GM23338 (cell line): Measurements from ENCODE around the gene ETNPPL. TPM values are rescaled to one million over a fixed set of nuclear protein-coding genes. Genes with fewer than 3 reads are reported as not detected.

Experiments
- ATAC-seq: fragments of 200-7000 bp; cut with Tn5 transposase; 3 replicates; pipeline ENCODE4 v1.9.1; 2020
- DNase-seq: peaks from one replicate; pipeline ENCODE4 v3.0.0-alpha.2; 2015; ENCODE audit warnings: low spot score
- H2AFZ ChIP-seq: fragments of 200-600 bp; sonication (generic); 2 replicates; pipeline ENCODE4 v1.8.0; 2016; ENCODE audit warnings: antibody characterized with exemption, mild to moderate bottlenecking, moderate library complexity
- H3F3A ChIP-seq: fragments of 200-600 bp; sonication (generic); replicated peaks from 2 replicates; pipeline ENCODE4 v1.8.0; 2017; ENCODE audit warnings: antibody characterized with exemption, mixed run types, low read depth
- H3K27ac ChIP-seq: fragments of 200-600 bp; sonication (generic); 2 replicates; pipeline ENCODE4 v1.6.1; 2016; ENCODE audit warnings: low read depth
- H3K27me3 ChIP-seq: fragments of 200-600 bp; sonication (generic); 2 replicates; pipeline ENCODE4 v1.8.0; 2016; ENCODE audit warnings: mild to moderate bottlenecking, mixed run types, moderate library complexity; ENCODE audit not compliant: insufficient read depth
- H3K36me3 ChIP-seq: fragments of 200-600 bp; sonication (generic); 2 replicates; pipeline ENCODE4 v1.8.0; 2016; ENCODE audit warnings: mild to moderate bottlenecking; ENCODE audit not compliant: insufficient read depth
- H3K4me1 ChIP-seq: fragments of 200-600 bp; sonication (generic); 2 replicates; pipeline ENCODE4 v1.8.0; 2016; ENCODE audit warnings: mild to moderate bottlenecking, moderate library complexity; ENCODE audit not compliant: insufficient read depth
- H3K4me2 ChIP-seq: fragments of 200-600 bp; sonication (generic); 2 replicates; pipeline ENCODE4 v1.7.1; 2017; ENCODE audit warnings: mixed run types
- H3K4me3 ChIP-seq: fragments of 200-600 bp; sonication (generic); 2 replicates; pipeline ENCODE4 v1.6.1; 2016; ENCODE audit warnings: mixed run types
- H3K79me2 ChIP-seq: fragments of 200-600 bp; sonication (generic); replicated peaks from 2 replicates; pipeline ENCODE4 v1.8.0; 2017; ENCODE audit warnings: mild to moderate bottlenecking; ENCODE audit not compliant: insufficient read depth
- H3K9me2 ChIP-seq: fragments of 200-600 bp; sonication (generic); 2 replicates; pipeline ENCODE4 v1.8.0; 2017; ENCODE audit not compliant: insufficient read depth
- H4K20me1 ChIP-seq: fragments of 200-600 bp; sonication (generic); replicated peaks from 2 replicates; pipeline ENCODE4 v1.8.0; 2017; ENCODE audit warnings: mild to moderate bottlenecking; ENCODE audit not compliant: insufficient read depth
- H3K27ac Mint-ChIP-seq: 2 replicates; pipeline ENCODE4 v1.8.0; 2020; ENCODE audit warnings: inconsistent platforms, mild to moderate bottlenecking, moderate library complexity, mixed read lengths
- H3K27me3 Mint-ChIP-seq: 3 replicates; pipeline ENCODE4 v1.8.0; 2022; ENCODE audit warnings: low read depth, mild to moderate bottlenecking, moderate library complexity, mixed read lengths, inconsistent platforms; ENCODE audit not compliant: insufficient read depth, poor library complexity
- H3K36me3 Mint-ChIP-seq: 3 replicates; pipeline ENCODE4 v1.8.0; 2021; ENCODE audit warnings: low read depth, mild to moderate bottlenecking, inconsistent platforms, moderate library complexity, mixed read lengths
- H3K4me1 Mint-ChIP-seq: 3 replicates; pipeline ENCODE4 v1.8.0; 2020; ENCODE audit warnings: mild to moderate bottlenecking, inconsistent platforms, mixed read lengths
- H3K4me3 Mint-ChIP-seq: 3 replicates; pipeline ENCODE4 v1.8.0; 2021; ENCODE audit warnings: moderate library complexity, mild to moderate bottlenecking, inconsistent platforms, mixed read lengths
- H3K9me3 Mint-ChIP-seq: 3 replicates; pipeline ENCODE4 v1.8.0; 2020; ENCODE audit warnings: moderate library complexity, mild to moderate bottlenecking, inconsistent platforms, mixed read lengths
- CREB1 ChIP-seq: fragments of 250-450 bp; sonication (Bioruptor Pico); IDR thresholded peaks from 2 replicates; pipeline ENCODE4 v1.5.0; 2020; ENCODE audit warnings: low read depth, mild to moderate bottlenecking, moderate library complexity
- ETS1 ChIP-seq: IDR thresholded peaks from 2 replicates; pipeline ENCODE4 v1.6.1; 2016; ENCODE audit warnings: antibody characterized with exemption
- EZH2 ChIP-seq: fragments of 200-600 bp; sonication (generic); IDR thresholded peaks from one replicate; pipeline ENCODE4 v1.8.0; 2017; ENCODE audit warnings: antibody characterized with exemption, mild to moderate bottlenecking, low read depth; ENCODE audit not compliant: unreplicated experiment
- EZH2phosphoT487 ChIP-seq: fragments of 200-600 bp; sonication (generic); IDR thresholded peaks from one replicate; pipeline ENCODE4 v1.8.1; 2018; ENCODE audit warnings: antibody characterized with exemption; ENCODE audit not compliant: unreplicated experiment
- JUNB ChIP-seq: IDR thresholded peaks from one replicate; pipeline ENCODE4 v1.6.1; 2016; ENCODE audit warnings: antibody characterized with exemption; ENCODE audit not compliant: unreplicated experiment
- NANOG ChIP-seq: IDR thresholded peaks from 2 replicates; pipeline ENCODE4 v1.6.1; 2016; ENCODE audit warnings: antibody characterized with exemption, borderline replicate concordance
- POLR2AphosphoS5 ChIP-seq: IDR thresholded peaks from 2 replicates; pipeline ENCODE4 v1.6.1; 2016; ENCODE audit warnings: antibody characterized with exemption, low read depth
- STAT1 ChIP-seq: IDR thresholded peaks from one replicate; pipeline ENCODE4 v1.6.1; 2016; ENCODE audit warnings: antibody characterized with exemption; ENCODE audit not compliant: unreplicated experiment
- ZNF114 ChIP-seq: fragments of 250-450 bp; sonication (Bioruptor Pico); IDR thresholded peaks from 2 replicates; pipeline ENCODE4 v1.5.0; 2020; ENCODE audit warnings: mild to moderate bottlenecking, moderate library complexity
- ZNF331 ChIP-seq: fragments of 250-450 bp; sonication (Bioruptor Pico); IDR thresholded peaks from 2 replicates; pipeline ENCODE4 v1.5.0; 2020; ENCODE audit warnings: low read depth, mild to moderate bottlenecking, moderate library complexity
- ZNF462 ChIP-seq: fragments of 250-450 bp; sonication (Bioruptor Pico); IDR thresholded peaks from 2 replicates; pipeline ENCODE4 v1.5.0; 2020; ENCODE audit warnings: mild to moderate bottlenecking, moderate library complexity
- polyA plus RNA-seq: library from polyadenylated mRNA; unstranded; fragments of >200 nt; fragmentation: Nextera tagmentation; extraction: Ambion mirVana; gene quantifications from 2 replicates; pipeline ENCODE4 v1.2.1, GENCODE V29; 2016
- total RNA-seq: library from RNA; depleted of rRNA; stranded (reverse); fragments of >200 nt; shearing (Covaris generic); gene quantifications from 2 replicates; pipeline ENCODE4 v1.2.3, GENCODE V29; 2014
- TF ChIP-seq, protein P1 (sequence below), 2 experiments: fragments of 200-600 bp in 1 of 2; sonication (generic) in 1 of 2; conservative IDR thresholded peaks; 2 replicates each; pipeline versions ENCODE4 v1.5.1 to v1.6.1; 2016 to 2017; ENCODE audit warnings: antibody characterized with exemption in 2 of 2, low read depth in 2 of 2, mild to moderate bottlenecking in 2 of 2, moderate library complexity in 1 of 2

Gene ETNPPL
- total and polyA plus RNA-seq, 2 experiments from 2014 or later, result 1.2 to 1.5 TPM

DNA sequence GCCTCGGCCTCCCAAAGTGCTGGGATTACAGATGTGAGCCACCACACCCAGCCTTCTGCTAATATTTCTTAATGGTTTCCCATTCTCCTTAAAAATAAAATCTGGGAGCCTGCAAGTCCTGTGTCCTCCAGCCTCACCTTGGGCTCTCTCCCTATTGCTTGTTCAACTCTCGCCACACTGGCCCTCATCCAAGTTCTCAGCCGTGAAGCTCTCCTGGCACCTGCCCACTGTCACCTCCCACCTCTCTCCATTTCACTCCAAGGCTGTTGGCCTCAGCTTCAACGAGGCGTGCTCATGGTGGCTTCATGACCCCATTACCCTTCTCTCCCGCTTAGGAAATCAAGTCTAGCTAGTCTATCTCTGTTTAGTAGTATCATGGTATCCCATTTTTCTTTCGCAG is 9.5 kb upstream of the ETNPPL start (continued):
- TF ChIP-seq ZNF331 (CRISPR knock-in tag) (no peak), JUNB (no peak), ZNF114 (CRISPR knock-in tag) (no peak), NANOG (no peak)
- TF ChIP-seq, protein P1, sequence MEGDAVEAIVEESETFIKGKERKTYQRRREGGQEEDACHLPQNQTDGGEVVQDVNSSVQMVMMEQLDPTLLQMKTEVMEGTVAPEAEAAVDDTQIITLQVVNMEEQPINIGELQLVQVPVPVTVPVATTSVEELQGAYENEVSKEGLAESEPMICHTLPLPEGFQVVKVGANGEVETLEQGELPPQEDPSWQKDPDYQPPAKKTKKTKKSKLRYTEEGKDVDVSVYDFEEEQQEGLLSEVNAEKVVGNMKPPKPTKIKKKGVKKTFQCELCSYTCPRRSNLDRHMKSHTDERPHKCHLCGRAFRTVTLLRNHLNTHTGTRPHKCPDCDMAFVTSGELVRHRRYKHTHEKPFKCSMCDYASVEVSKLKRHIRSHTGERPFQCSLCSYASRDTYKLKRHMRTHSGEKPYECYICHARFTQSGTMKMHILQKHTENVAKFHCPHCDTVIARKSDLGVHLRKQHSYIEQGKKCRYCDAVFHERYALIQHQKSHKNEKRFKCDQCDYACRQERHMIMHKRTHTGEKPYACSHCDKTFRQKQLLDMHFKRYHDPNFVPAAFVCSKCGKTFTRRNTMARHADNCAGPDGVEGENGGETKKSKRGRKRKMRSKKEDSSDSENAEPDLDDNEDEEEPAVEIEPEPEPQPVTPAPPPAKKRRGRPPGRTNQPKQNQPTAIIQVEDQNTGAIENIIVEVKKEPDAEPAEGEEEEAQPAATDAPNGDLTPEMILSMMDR (conservative IDR thresholded peaks at IDR 0.05; ENCODE audit: low read depth in 2 of 2), result no peak

DNA sequence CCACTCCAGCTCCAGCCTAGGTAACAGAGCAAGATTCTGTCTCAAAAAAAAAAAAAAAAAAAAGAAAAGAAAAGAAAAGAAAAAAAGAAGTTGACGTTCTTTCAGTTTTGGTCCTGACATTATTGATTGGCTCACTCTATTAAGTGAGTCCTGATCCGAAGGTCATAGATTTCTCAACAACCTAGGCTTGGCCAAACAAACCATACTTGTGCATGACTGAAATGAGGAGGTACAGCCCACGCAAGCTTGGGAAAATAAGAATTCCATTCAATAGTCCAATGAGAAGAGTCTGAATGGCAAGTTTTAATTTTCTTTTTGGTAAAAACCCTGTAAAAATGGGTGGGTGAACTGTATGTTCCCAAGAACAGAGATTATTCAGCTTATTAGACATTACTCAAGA is 3.2 kb upstream of the ETNPPL start:
- DNase-seq (no peak), ATAC-seq (no peak)
- peaks cover 18% of the 10 kb centered on the region for H3K27me3 Mint-ChIP-seq
- no peak for TF ChIP-seq NANOG
- TF ChIP-seq CREB1 (CRISPR knock-in tag), result no peak
- no peak for TF ChIP-seq ETS1
- TF ChIP-seq STAT1, result no peak
- TF ChIP-seq, protein P1 (conservative IDR thresholded peaks at IDR 0.05; ENCODE audit: low read depth in 2 of 2), result no peak
- TF ChIP-seq ZNF114 (CRISPR knock-in tag), result no peak
- TF ChIP-seq ZNF331 (CRISPR knock-in tag), result no peak
- TF ChIP-seq ZNF462 (CRISPR knock-in tag), result no peak
- TF ChIP-seq EZH2phosphoT487, result no peak
- TF ChIP-seq POLR2AphosphoS5, result no peak
- TF ChIP-seq EZH2, result no peak
- TF ChIP-seq JUNB, result no peak
- no peaks in the 10 kb centered on the region for H3K9me2 ChIP-seq
- H3K79me2 ChIP-seq, result no peaks in the 10 kb centered on the region
- no peak overlapping the region for H3K27ac Mint-ChIP-seq
- no peaks in the 10 kb centered on the region for H3K9me3 Mint-ChIP-seq
- H3K4me3 Mint-ChIP-seq, result no peak overlapping the region
- no peaks in the 10 kb centered on the region for H3K36me3 Mint-ChIP-seq
- H3K36me3 ChIP-seq, result no peaks in the 10 kb centered on the region
- H2AFZ ChIP-seq, result no peak overlapping the region
- H4K20me1 ChIP-seq, result no peaks in the 10 kb centered on the region
- peaks cover 22% of the 10 kb centered on the region for H3K4me1 ChIP-seq
- no peak overlapping the region for H3K27ac ChIP-seq
- no peak overlapping the region for H3K4me3 ChIP-seq
- H3K27me3 ChIP-seq, result peaks cover 27% of the 10 kb centered on the region
- H3F3A ChIP-seq, result peaks cover 7% of the 10 kb centered on the region; the same call in 1 of the 2 replicates
- H3K4me2 ChIP-seq, result no peak overlapping the region
- H3K4me1 Mint-ChIP-seq, result peaks cover 16% of the 10 kb centered on the region
